ENCODE data around the gene HIGD1B.
A peak's percentile ranks its signal among the peaks of the same experiment; 100 is the strongest.

HIGD1B gene

GRCh38 chr17:44850612-44851011, 2.9 kb downstream of the HIGD1B start:
- Histone ChIP-seq H3K18ac (ENCODE audit: low read length) (no peak overlapping the region), H3K9me3 (ENCODE audit: insufficient read depth, low read depth, low read length) (no peaks in the 10 kb centered on the region), H2AFZ (ENCODE audit: insufficient read depth, low read length, poor library complexity) (no peak overlapping the region), H3K79me2 (ENCODE audit: control insufficient read depth, insufficient read depth, low read length, poor library complexity) (no peaks in the 10 kb centered on the region), H2BK120ac (ENCODE audit: insufficient read depth, low read length, poor library complexity) (peak overlapping the region; percentile 12), H3K36me3 (ENCODE audit: control insufficient read depth in 1 of 2, insufficient read depth in 2 of 2, low read length in 2 of 2) (peaks cover 48 to 55% of the 10 kb centered on the region in 2 experiments), H2BK12ac (ENCODE audit: low read length) (no peak overlapping the region), H3K9ac (ENCODE audit: low read length) (no peak overlapping the region), H3K27ac (ENCODE audit: low read depth, low read length) (no peak overlapping the region), H4K8ac (ENCODE audit: low read depth, low read length) (no peak overlapping the region), H4K12ac (ENCODE audit: low read depth, low read length) (no peak overlapping the region), H3K4me1 (ENCODE audit: control insufficient read depth in 1 of 2, insufficient read depth in 2 of 2, low read length in 2 of 2) (no peaks in the 10 kb centered on the region), H3K4me3 (ENCODE audit: low read depth, low read length) (no peak overlapping the region), H3K23ac (ENCODE audit: low read length) (no peak overlapping the region), H3K27me3 (ENCODE audit: insufficient read depth, low read length) (no peaks in the 10 kb centered on the region), H3K4me2 (ENCODE audit: low read length) (no peak overlapping the region), H4K91ac (ENCODE audit: low read depth, low read length) (no peak overlapping the region), H2AK5ac (ENCODE audit: low read length) (no peak overlapping the region), H3K79me1 (ENCODE audit: low read length) (no peaks in the 10 kb centered on the region), H3K14ac (ENCODE audit: low read length) (no peak overlapping the region), H3K4ac (ENCODE audit: low read depth, low read length) (no peak overlapping the region), H2BK5ac (ENCODE audit: low read depth, low read length, poor library complexity) (no peak overlapping the region)
- no peak for DNase-seq
- WGBS (ENCODE audit: extremely low coverage, insufficient coverage, insufficient read length), result no CpG with 5 or more reads among the region's 5 CpGs

- no CpG with 5 or more reads among the region's 5 CpGs for WGBS (ENCODE audit: extremely low coverage, insufficient coverage, insufficient read length)
- Histone ChIP-seq H3K4me3 (ENCODE audit: low read depth, low read length) (no peak overlapping the region), H2AFZ (ENCODE audit: insufficient read depth, low read length, poor library complexity) (no peak overlapping the region), H3K14ac (ENCODE audit: low read length) (no peak overlapping the region), H3K27ac (ENCODE audit: low read depth, low read length) (no peak overlapping the region), H2BK5ac (ENCODE audit: low read depth, low read length, poor library complexity) (no peak overlapping the region), H3K18ac (ENCODE audit: low read length) (no peak overlapping the region), H2AK5ac (ENCODE audit: low read length) (no peak overlapping the region), H4K8ac (ENCODE audit: low read depth, low read length) (no peak overlapping the region), H3K36me3 (ENCODE audit: control insufficient read depth in 1 of 2, insufficient read depth in 2 of 2, low read length in 2 of 2) (peaks cover 69 to 79% of the 10 kb centered on the region in 2 experiments), H3K79me1 (ENCODE audit: low read length) (no peaks in the 10 kb centered on the region), H3K9ac (ENCODE audit: low read length) (no peak overlapping the region), H4K91ac (ENCODE audit: low read depth, low read length) (no peak overlapping the region), H3K4ac (ENCODE audit: low read depth, low read length) (no peak overlapping the region), H2BK120ac (ENCODE audit: insufficient read depth, low read length, poor library complexity) (no peak overlapping the region), H2BK12ac (ENCODE audit: low read length) (no peak overlapping the region), H3K4me2 (ENCODE audit: low read length) (no peak overlapping the region), H4K12ac (ENCODE audit: low read depth, low read length) (no peak overlapping the region), H3K4me1 (ENCODE audit: control insufficient read depth in 1 of 2, insufficient read depth in 2 of 2, low read length in 2 of 2) (no peaks in the 10 kb centered on the region), H3K23ac (ENCODE audit: low read length) (no peak overlapping the region), H3K27me3 (ENCODE audit: insufficient read depth, low read length) (no peaks in the 10 kb centered on the region), H3K9me3 (ENCODE audit: insufficient read depth, low read depth, low read length) (no peaks in the 10 kb centered on the region), H3K79me2 (ENCODE audit: control insufficient read depth, insufficient read depth, low read length, poor library complexity) (no peaks in the 10 kb centered on the region)
- no peak for DNase-seq
These were observed 6.5 kb downstream of the HIGD1B start for GRCh38 chr17:44854192-44854591.

- WGBS (ENCODE audit: extremely low coverage, insufficient coverage, insufficient read length), result no CpG with 5 or more reads among the region's 5 CpGs
- H3K27ac ChIP-seq (ENCODE audit: low read depth, low read length), result no peak overlapping the region
- H3K23ac ChIP-seq (ENCODE audit: low read length), result no peak overlapping the region
- H2AK5ac ChIP-seq (ENCODE audit: low read length), result no peak overlapping the region
- no peak overlapping the region for H3K9ac ChIP-seq (ENCODE audit: low read length)
- no peak for DNase-seq
- no peak overlapping the region for H3K4ac ChIP-seq (ENCODE audit: low read depth, low read length)
- no peak overlapping the region for H4K12ac ChIP-seq (ENCODE audit: low read depth, low read length)
- no peaks in the 10 kb centered on the region for H3K27me3 ChIP-seq (ENCODE audit: insufficient read depth, low read length)
- no peak overlapping the region for H3K4me3 ChIP-seq (ENCODE audit: low read depth, low read length)
- no peak overlapping the region for H2BK5ac ChIP-seq (ENCODE audit: low read depth, low read length, poor library complexity)
- H2AFZ ChIP-seq (ENCODE audit: insufficient read depth, low read length, poor library complexity), result no peak overlapping the region
- peaks cover 66 to 77% of the 10 kb centered on the region in 2 experiments for H3K36me3 ChIP-seq (ENCODE audit: control insufficient read depth in 1 of 2, insufficient read depth in 2 of 2, low read length in 2 of 2)
- no peak overlapping the region for H3K18ac ChIP-seq (ENCODE audit: low read length)
- no peak overlapping the region for H4K8ac ChIP-seq (ENCODE audit: low read depth, low read length)
- no peaks in the 10 kb centered on the region for H3K79me2 ChIP-seq (ENCODE audit: control insufficient read depth, insufficient read depth, low read length, poor library complexity)
- H4K91ac ChIP-seq (ENCODE audit: low read depth, low read length), result no peak overlapping the region
- no peak overlapping the region for H3K4me2 ChIP-seq (ENCODE audit: low read length)
- no peaks in the 10 kb centered on the region for H3K79me1 ChIP-seq (ENCODE audit: low read length)
- no peak overlapping the region for H2BK12ac ChIP-seq (ENCODE audit: low read length)
- no peak overlapping the region for H2BK120ac ChIP-seq (ENCODE audit: insufficient read depth, low read length, poor library complexity)
- no peak overlapping the region for H3K14ac ChIP-seq (ENCODE audit: low read length)
- no peaks in the 10 kb centered on the region for H3K4me1 ChIP-seq (ENCODE audit: control insufficient read depth in 1 of 2, insufficient read depth in 2 of 2, low read length in 2 of 2)
- no peaks in the 10 kb centered on the region for H3K9me3 ChIP-seq (ENCODE audit: insufficient read depth, low read depth, low read length)
These were observed 12.0 kb downstream of the HIGD1B start for GRCh38 chr17:44859701-44860100.

GRCh38 chr17:44862278-44862914, 14.7 kb downstream of the HIGD1B start:
- no peak overlapping the region for H4K12ac ChIP-seq (ENCODE audit: low read depth, low read length)
- no peak overlapping the region for H2BK120ac ChIP-seq (ENCODE audit: insufficient read depth, low read length, poor library complexity)
- no peak overlapping the region for H3K9ac ChIP-seq (ENCODE audit: low read length)
- no peak overlapping the region for H4K91ac ChIP-seq (ENCODE audit: low read depth, low read length)
- no peak overlapping the region for H3K4me3 ChIP-seq (ENCODE audit: low read depth, low read length)
- H3K27me3 ChIP-seq (ENCODE audit: insufficient read depth, low read length), result no peaks in the 10 kb centered on the region
- no peak overlapping the region for H2AK5ac ChIP-seq (ENCODE audit: low read length)
- no peak overlapping the region for H3K18ac ChIP-seq (ENCODE audit: low read length)
- no CpG with 5 or more reads among the region's 9 CpGs for WGBS (ENCODE audit: extremely low coverage, insufficient coverage, insufficient read length)
- no peak overlapping the region for H3K14ac ChIP-seq (ENCODE audit: low read length)
- no peaks in the 10 kb centered on the region for H3K4me1 ChIP-seq (ENCODE audit: control insufficient read depth in 1 of 2, insufficient read depth in 2 of 2, low read length in 2 of 2)
- no peak overlapping the region for H2BK5ac ChIP-seq (ENCODE audit: low read depth, low read length, poor library complexity)
- no peak overlapping the region for H3K23ac ChIP-seq (ENCODE audit: low read length)
- no peak overlapping the region for H3K4ac ChIP-seq (ENCODE audit: low read depth, low read length)
- H3K79me2 ChIP-seq (ENCODE audit: control insufficient read depth, insufficient read depth, low read length, poor library complexity), result no peaks in the 10 kb centered on the region
- no peak overlapping the region for H3K4me2 ChIP-seq (ENCODE audit: low read length)
- no peak overlapping the region for H2AFZ ChIP-seq (ENCODE audit: insufficient read depth, low read length, poor library complexity)
- H3K79me1 ChIP-seq (ENCODE audit: low read length), result no peaks in the 10 kb centered on the region
- H4K8ac ChIP-seq (ENCODE audit: low read depth, low read length), result no peak overlapping the region
- no peak for DNase-seq
- no peaks in the 10 kb centered on the region for H3K9me3 ChIP-seq (ENCODE audit: insufficient read depth, low read depth, low read length)
- H2BK12ac ChIP-seq (ENCODE audit: low read length), result no peak overlapping the region
- peaks cover 57 to 71% of the 10 kb centered on the region in 2 experiments for H3K36me3 ChIP-seq (ENCODE audit: control insufficient read depth in 1 of 2, insufficient read depth in 2 of 2, low read length in 2 of 2)
- no peak overlapping the region for H3K27ac ChIP-seq (ENCODE audit: low read depth, low read length)

Measured in trophoblast cell (in vitro differentiated cells and primary cell).